HG02759 (cell line): Measurements from ENCODE around the gene VSIG8.
A peak's percentile ranks its signal among the peaks of the same experiment; 100 is the strongest.

Source experiments
- ATAC-seq: cut with Tn5 transposase; IDR thresholded peaks from one replicate; pipeline ENCODE4 v1.9.1; 2021; ENCODE audit warnings: mild to moderate bottlenecking, moderate library complexity; ENCODE audit not compliant: unreplicated experiment

VSIG8 gene

DNA sequence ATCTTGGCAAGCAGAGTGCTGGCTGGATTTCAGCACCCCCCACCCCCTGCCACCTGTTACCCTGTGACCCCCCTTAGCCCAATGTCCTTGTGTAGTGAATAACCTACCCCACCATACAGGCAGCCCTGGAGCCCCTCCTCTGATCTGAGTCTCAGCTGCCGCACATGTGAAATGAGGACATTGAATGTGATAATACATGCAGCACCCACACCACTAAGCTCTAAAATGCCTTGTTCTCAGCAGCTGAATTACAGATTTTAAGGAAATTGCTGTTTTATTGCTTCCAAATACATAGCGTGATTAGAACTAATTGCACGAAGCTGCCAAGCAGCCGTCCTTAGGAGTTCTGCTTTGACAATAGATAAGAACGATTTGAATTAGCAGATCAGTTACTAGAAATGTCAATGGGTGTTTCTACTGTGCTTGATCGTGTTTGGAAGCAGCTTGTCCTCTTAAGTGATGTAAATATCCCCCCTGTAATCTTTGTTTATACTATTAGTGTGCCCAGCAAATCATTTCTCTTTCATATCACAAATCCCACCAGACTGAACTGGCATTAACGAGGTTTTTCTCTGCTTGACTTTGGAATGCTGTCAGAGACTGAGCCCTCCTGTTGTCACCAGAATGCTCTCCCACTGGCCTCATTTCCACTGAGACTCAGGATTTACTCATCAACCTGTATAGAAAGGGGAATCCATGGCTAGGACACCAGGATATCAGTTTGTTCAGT lies 30.9 kb downstream of the VSIG8 start:
- ATAC-seq = no peak

DNA sequence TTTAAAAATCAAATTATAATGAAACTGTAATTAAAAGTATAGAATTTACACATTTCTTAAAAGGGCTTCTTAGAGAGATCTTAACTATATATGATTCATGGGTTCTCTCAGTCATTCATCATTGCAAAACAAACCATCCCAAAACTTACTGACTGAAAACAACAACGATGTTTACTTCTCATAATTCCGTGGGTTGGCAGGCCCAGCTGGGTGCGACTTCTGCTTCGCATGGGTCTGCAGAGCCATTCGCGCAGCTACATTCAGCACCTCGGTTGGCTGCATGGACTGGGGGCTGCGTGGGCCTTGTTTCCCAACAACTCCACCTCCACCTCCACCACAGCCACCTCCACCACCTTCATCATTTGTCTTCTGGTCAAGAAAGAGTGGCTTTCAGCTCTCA lies 31.7 kb downstream of the VSIG8 start:
- ATAC-seq = no peak

DNA sequence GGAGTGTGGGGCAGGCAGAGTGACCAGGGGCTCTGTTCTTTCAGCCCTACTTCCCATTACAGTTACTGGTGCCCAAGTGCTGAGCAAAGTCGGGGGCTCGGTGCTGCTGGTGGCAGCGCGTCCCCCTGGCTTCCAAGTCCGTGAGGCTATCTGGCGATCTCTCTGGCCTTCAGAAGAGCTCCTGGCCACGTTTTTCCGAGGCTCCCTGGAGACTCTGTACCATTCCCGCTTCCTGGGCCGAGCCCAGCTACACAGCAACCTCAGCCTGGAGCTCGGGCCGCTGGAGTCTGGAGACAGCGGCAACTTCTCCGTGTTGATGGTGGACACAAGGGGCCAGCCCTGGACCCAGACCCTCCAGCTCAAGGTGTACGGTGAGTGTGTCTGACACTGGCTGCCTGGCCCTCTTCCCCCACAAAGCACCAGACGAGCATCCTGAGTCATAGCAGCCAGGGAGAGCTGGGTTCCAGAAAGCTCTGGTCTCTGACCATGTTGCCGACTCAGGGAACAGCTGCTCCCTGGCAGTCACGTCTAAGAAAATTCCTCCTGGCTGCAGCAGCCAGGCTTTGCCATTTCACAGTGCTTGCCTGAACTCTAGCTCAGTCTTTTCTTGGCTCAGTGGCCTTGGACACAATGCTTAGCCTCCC lies 32.5 kb downstream of the VSIG8 start:
- no peak for ATAC-seq

DNA sequence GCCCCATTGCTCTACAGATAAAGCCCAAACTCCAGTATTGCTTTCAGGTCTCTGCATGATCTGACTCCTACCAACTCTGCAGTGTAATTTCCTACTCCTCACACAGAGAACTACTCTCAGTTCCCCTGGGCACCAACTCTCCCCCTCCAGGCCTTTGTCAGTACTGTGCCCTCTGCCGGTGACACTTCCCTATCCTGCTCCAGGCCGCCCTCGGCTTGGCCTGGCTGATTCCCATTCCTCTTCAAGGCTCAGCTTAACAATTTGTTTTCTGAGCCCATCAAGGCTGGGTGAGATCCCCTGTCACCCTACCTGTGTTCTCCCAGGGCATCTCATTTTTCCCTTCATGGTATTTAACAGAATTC lies 33.2 kb downstream of the VSIG8 start:
- peak; percentile 81 for ATAC-seq

DNA sequence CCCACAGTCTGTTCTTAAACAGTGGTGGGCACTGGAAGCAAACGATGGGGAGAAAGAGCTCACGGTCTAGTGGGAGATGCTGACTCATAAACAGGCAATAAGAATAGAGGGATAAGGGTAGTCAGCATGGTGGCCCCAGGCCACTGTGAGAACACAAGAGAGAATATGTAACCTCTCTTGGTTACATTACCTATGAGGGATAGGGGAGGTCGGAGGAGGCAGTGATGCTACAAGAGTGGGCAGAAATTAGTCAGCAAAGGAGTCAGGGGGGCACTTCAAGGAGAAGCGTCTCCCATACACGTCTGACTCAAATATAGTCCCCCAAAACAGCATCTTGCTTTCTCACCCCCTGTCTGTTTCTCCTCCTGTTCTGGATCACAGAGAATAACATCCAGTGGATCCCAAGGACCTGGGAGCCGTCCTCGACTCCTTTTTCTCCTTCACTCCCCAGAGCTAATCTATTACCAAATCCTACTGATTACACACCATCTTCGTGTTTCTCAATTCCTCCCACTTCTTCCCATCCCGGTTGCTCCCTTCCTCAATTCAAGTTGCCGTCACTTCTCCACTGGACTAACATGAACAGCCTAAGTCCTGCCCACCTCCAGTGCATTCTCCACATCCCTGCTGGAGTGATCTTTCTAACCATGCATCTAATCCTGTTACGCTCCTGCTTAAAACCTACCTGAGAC lies 33.7 kb downstream of the VSIG8 start:
- no peak for ATAC-seq

DNA sequence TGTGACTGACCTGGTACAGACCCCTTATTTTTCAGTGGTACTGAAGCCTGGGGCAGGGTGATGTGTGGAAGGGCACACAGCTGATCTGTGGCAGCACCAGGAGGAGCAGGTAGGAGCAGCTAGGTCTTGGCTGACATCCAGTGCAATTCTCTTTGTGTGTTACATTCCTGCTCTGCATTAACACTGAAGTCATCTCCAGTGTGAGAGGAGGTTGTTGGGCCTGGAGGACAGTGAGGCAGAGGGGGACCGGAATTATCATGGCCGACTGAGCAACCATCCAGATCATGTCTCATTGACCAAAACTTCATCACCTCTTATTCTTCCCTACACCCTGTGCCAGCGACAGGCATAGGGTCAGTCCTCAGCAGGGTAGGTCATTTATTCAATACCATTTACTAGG lies 34.3 kb downstream of the VSIG8 start:
- ATAC-seq = no peak

DNA sequence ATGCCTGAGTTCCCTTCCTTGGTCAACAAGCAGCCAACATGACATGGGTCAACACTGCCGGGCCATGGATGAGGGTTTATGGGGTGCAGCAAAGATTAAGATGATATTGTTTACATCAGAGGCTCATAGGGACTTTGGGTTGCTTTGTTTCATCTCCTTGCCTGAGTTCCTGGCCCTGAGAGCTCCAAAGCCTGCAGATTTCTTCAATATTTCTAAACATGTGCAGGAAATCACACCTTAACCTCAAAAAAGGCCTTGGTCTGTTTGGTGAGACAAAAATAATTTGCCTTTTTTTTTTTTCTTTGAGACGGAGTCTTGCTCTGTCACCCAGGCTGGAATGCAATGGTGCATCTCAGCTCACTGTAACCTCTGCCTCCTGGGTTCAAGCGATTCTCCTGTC lies 34.9 kb downstream of the VSIG8 start:
- ATAC-seq = no peak

DNA sequence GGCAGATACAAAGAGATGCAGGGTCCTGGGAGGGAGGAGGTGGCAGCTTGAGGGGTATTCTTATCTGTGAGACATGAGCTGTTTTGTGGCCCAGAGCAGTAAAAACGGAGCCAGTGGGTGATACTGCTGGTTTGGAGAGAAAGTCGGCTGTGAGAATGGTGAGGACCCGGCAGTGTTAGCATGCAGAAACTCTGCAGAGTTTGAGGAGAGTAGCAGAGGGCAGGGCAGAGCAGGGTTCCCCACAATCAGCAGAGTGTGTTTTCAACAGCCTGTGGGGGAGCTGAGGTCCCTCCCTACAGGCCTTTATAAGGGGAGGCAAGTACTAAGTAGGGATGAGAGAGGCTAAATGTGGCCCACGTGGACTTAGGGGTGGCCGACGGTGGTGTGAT lies 35.4 kb downstream of the VSIG8 start:
- no peak for ATAC-seq

DNA sequence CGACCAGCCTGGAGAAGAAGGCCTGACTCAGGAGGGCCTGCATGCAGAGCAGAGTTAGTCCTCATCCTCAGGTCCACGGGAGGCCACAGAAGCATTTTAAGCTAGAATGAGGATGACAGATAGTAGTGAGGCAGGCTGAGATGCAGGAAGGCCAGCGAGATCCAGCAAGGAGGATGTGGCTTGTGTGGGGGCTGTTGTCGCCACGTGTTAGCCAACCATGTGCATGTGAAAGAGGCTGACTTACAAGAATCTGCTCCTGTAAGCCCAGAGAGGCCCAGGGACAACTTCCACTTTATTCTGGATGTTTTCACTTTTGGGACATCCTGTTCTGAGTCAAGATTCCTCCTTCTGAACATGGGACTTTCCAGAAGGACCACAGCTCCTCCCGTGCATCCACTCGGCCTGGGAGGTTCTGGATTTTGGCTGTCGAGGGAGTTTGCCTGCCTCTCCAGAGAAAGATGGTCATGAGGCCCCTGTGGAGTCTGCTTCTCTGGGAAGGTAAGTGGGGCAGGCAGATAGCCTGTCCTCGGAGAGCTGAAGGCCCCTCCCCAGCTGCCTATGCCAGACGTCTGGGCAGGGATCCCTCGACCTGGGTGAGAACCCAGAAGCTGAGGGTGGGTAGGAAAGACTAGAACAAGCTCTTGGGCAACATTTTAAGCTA lies 35.9 kb downstream of the VSIG8 start, which contains the start of gene SLAMF8:
Gene SLAMF8, plus strand, starts transcription at position 433 of the 661 bp plus-strand sequence. Its CDS starts 26 bp downstream, at position 459.
- ATAC-seq = no peak

DNA sequence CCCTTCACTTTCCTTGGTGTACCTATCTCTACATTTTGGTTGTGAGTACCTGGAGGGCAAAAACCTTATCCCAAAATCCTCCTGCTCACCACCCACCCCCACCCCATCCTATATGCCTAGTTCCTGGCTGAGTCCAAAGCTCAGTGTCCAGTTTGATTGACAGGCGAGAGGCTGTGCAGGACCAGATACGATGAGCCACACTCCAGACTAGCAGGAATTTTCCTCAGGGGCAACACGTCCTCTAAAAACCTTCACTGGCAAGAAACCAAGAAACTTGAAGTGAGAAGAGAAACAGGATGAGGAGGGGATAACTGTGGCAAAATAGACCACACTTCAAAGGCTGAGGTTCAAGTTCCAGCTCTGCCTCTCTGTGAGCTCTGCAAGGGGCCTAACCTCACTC lies 36.9 kb downstream of the VSIG8 start:
- ATAC-seq = no peak

DNA sequence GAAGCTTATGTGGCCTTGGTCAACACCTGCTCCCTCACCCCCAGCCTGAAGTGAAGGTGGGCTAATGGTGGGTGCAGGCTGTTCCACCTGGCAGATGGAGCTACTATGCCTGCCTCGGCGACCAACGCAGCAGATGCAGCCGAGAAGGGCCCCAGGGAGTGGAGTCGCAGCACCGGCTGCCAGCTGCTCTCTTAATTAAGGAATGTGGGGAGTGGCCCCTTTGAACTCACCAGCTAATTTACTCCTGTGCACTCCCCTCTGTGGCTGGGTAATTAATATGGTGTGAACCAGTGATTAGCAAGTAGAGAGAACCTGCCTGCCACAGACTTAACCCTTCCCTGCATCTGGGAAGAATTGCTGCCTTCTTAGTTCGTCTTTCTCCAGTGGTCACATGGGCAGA lies 39.1 kb downstream of the VSIG8 start:
- ATAC-seq = no peak

DNA sequence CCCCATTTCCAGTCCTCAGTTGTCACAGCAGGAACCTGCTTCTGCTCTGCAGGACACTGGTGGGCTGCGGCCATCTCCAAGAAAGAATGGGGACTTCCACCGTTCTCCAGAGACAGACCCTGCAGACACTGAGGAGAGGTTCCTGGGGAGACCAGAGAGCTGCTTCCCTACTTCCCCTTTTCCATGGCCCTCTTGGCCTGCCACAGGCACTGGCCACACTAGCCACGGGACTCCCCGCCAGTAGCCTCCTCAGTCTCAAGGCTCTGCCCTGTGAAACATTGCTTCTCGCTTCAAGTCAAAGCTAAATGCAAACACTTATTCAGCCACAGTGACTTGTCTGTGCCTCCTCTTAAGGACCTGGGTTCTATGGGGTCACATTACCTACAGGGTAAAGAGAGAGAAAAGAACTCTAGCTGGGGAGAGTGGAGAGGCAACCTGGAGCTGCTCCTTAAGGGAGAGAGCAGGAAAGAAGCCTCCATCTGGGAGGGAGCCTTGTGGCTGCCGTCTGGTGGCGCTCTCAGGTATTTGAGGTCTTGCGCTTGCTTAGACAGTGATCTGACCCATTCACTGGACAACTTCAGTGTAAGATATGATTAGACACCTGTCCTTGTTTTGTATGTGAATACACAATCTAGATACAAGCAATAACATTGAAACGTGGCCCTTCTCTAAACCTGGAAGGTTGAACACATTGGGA lies 41.1 kb downstream of the VSIG8 start:
- no peak for ATAC-seq

DNA sequence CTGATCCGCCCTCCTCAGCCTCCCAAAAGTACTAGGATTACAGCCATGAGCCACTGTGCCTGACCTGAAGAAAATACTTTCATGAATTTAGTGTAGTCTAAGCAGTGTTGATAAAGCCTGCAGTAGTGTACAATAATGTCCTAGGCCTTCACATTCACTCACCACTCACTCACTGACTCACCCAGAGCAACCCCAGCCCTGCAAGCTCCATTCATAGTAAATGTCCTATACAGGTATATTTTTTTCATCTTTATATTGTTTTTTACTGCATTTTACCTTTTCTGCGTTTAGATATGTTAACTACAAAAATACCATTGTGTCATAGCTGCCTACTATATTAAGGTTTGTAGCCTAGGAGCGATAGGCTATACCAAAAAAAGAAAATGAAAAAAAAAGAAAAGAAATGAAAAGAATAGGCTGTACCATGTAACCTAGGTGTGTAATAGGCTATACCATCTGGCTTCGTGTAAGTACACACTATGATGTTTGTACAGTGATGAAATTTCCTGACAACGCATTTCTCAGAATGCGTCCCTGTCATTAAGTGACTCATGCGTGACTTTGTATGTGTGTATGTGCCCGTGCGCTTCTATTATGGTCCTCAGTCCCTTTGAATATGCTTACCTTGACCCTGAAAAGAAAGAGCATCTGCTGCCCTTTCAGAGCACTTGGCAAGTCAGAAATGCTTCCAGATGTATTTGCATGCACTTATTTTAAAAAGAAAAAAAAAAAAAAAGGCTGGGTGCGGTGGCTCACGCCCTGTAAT lies 45.0 kb downstream of the VSIG8 start:
- ATAC-seq = no peak

DNA sequence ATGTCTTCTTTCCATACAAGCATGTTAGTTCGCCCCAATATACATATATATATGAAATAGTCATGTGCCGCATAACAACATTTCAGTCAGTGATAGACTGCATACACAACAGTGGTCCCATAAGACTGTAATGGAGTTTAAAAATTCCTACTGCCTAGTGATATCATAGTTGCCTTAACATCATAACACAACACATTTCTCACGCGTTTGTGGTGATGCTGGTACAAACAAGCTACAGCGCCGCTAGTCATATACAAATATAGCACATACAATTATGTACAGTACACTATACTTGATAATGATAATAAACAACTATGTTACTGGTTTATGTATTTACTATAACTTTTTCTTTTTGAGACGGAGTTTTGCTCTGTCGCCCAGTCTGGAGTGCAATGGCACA lies 46.5 kb downstream of the VSIG8 start:
- no peak for ATAC-seq

DNA sequence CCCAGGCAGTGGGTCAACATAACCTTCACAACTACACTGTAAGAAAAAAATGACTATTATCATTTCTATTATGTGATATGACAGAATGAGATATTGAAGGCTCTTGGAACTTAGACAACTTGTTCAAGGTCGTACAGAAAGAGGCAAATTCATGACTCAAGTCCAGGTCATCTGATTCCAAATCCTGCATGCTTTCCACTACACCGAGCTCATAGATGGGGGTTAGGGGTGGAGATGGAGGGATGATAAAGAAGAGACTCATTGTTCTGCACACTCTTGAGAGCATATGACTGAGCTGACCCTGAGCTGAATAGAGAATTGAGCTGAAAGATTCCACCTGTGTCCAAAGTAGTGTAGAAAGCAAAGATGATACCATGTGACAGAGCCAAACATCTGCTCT lies 57.5 kb downstream of the VSIG8 start:
- no peak for ATAC-seq
